Measurements from ENCODE around the gene DCTN5. TPM values are rescaled to one million over a fixed set of nuclear protein-coding genes. Genes with fewer than 3 reads are reported as not detected.

Gene DCTN5
- total and polyA plus RNA-seq, 2 donors (not counting 3 experiments of a cell fraction or from before 2014, with no cell fraction given), result 51.6 to 80.8 TPM

- dilution Hi-C loops (cut with MboI; ENCODE audit: extremely low pct_ligation_motif_present, low sequenced_read_pairs) (no loop called here), intact Hi-C loops (cut with micrococcal nuclease) (no loop called here)
- Histone ChIP-seq H3K27ac (ENCODE audit: insufficient read depth, low read depth, low read length) (peak overlapping the region; percentile 39), H3K9me1 (replicated peaks; ENCODE audit: control insufficient read depth, extremely low read depth, insufficient read depth, low read length) (no peaks in the 10 kb centered on the region), H3K79me2 (ENCODE audit: control insufficient read depth, insufficient read depth, low read length) (peaks cover 5% of the 10 kb centered on the region), H3K4me1 (ENCODE audit: control insufficient read depth, extremely low read depth, insufficient read depth, low read length) (peaks cover 20% of the 10 kb centered on the region), H3K4me2 (ENCODE audit: insufficient read depth, low read length) (no peak overlapping the region), H4K20me1 (replicated peaks; ENCODE audit: control insufficient read depth, extremely low read depth, insufficient read depth, low read length) (no peaks in the 10 kb centered on the region), H3K4me3 (replicated peaks in 1 of 3; ENCODE audit: insufficient read depth in 1 of 3, low read depth in 1 of 3, low read length in 3 of 3) (no peak overlapping the region), H3K9ac (replicated peaks; ENCODE audit: extremely low read depth, insufficient read depth, low read length) (no peak overlapping the region), H3K36me3 (ENCODE audit: control insufficient read depth in 2 of 2, extremely low read depth in 1 of 2, insufficient read depth in 2 of 2, low read length in 2 of 2) (peaks cover 23 to 42% of the 10 kb centered on the region in 2 experiments), H3K9me3 (replicated peaks; ENCODE audit: control insufficient read depth, insufficient read depth, low read length) (no peaks in the 10 kb centered on the region), H3K27me3 (ENCODE audit: control insufficient read depth in 2 of 2, insufficient read depth in 2 of 2, low read length in 2 of 2) (no peaks in the 10 kb centered on the region), H2AFZ (ENCODE audit: low read depth, low read length) (no peak overlapping the region)
- BruUV-seq (replicated peaks), result TSS peak; percentile 3
- CTCF ChIA-PET, result interaction anchor here (1.3 to 2.7 kb wide), 3 partner anchors 9 to 836 kb away, joined by 5 to 11 read pairs (median 6); partner anchors contain the start of gene PLK1
- no peak for TF ChIP-seq POLR2A (IDR thresholded peaks at IDR 0.05; ENCODE audit: low read depth, low read length)
- TF ChIP-seq CTCF (IDR thresholded peaks at IDR 0.05; ENCODE audit: extremely low read depth in 1 of 2, insufficient read depth in 1 of 2, low read depth in 1 of 2, low read length in 2 of 2), result no peak
- no peak for TF ChIP-seq FOS (IDR thresholded peaks at IDR 0.05; ENCODE audit: borderline replicate concordance, insufficient read depth, low read length)
- no peak for TF ChIP-seq EZH2 (IDR thresholded peaks at IDR 0.05; ENCODE audit: borderline replicate concordance, low read depth, low read length, severe bottlenecking)
- no peak for TF ChIP-seq GATA2 (IDR thresholded peaks at IDR 0.05; ENCODE audit: insufficient read depth, insufficient read length, low read depth, low read length)
- no peak for TF ChIP-seq POLR2AphosphoS5 (IDR thresholded peaks at IDR 0.05; ENCODE audit: insufficient read depth, low read depth, low read length)
- no peak for TF ChIP-seq MAX (IDR thresholded peaks at IDR 0.05; ENCODE audit: insufficient read depth, insufficient read length)
- no peak for TF ChIP-seq MYC (IDR thresholded peaks at IDR 0.05; ENCODE audit: low read depth, low read length)
- DNase-seq (ENCODE audit: low read depth, low spot score) (no peak), FAIRE-seq (peak; percentile 18)
- POLR2A ChIA-PET, result no interaction called here
Observed at GRCh38 chr16:23668873-23669272, 27.6 kb downstream of the DCTN5 start.
